ENCODE measurements around the gene ANKRD2. TPM values are rescaled to one million over a fixed set of nuclear protein-coding genes. Genes with fewer than 3 reads are reported as not detected.
"Not testable (repeated sequence)": the region's sequence is repeated elsewhere in the genome, so short reads cannot be mapped to it uniquely, and the experiment has no call there.

The ANKRD2 gene
- total RNA-seq, 1 experiment from 2014 or later = 0.15 TPM

- DNase-seq (ENCODE audit: low spot score) = no peak
Measured at GRCh38 chr10:97546456-97547270, 25.9 kb upstream of the ANKRD2 start.

GRCh38 chr10:97547271-97547600 lies 25.3 kb upstream of the ANKRD2 start:
- DNase-seq (ENCODE audit: low spot score) = no peak

GRCh38 chr10:97547962-97548361 lies 24.6 kb upstream of the ANKRD2 start:
- no peak for DNase-seq (ENCODE audit: low spot score)

GRCh38 chr10:97548828-97549455 lies 23.6 kb upstream of the ANKRD2 start:
- DNase-seq (ENCODE audit: low spot score) = no peak

GRCh38 chr10:97549587-97550322 lies 22.8 kb upstream of the ANKRD2 start:
- DNase-seq (ENCODE audit: low spot score) = no peak

- no peak for DNase-seq (ENCODE audit: low spot score)
Measured at GRCh38 chr10:97550336-97551149, 22.0 kb upstream of the ANKRD2 start.

- no peak for DNase-seq (ENCODE audit: low spot score)
Measured at GRCh38 chr10:97551271-97551670, 21.3 kb upstream of the ANKRD2 start.

GRCh38 chr10:97553575-97554031 lies 19.0 kb upstream of the ANKRD2 start:
- DNase-seq (ENCODE audit: low spot score) = peak; percentile 39

- DNase-seq (ENCODE audit: low spot score) = not testable (repeated sequence)
Measured at GRCh38 chr10:97554336-97554735, 18.2 kb upstream of the ANKRD2 start.

GRCh38 chr10:97555541-97555940 lies 17.0 kb upstream of the ANKRD2 start:
- not testable (repeated sequence) for DNase-seq (ENCODE audit: low spot score)

GRCh38 chr10:97560731-97561381 lies 11.7 kb upstream of the ANKRD2 start:
- DNase-seq (ENCODE audit: low spot score) = not testable (repeated sequence)

- not testable (repeated sequence) for DNase-seq (ENCODE audit: low spot score)
Measured at GRCh38 chr10:97561386-97562077, 11.0 kb upstream of the ANKRD2 start.

- not testable (repeated sequence) for DNase-seq (ENCODE audit: low spot score)
Measured at GRCh38 chr10:97562329-97562728, 10.2 kb upstream of the ANKRD2 start.

GRCh38 chr10:97563337-97563736 lies 9.2 kb upstream of the ANKRD2 start:
- no peak for DNase-seq (ENCODE audit: low spot score)

- no peak for DNase-seq (ENCODE audit: low spot score)
Measured at GRCh38 chr10:97564776-97565175, 7.8 kb upstream of the ANKRD2 start.

GRCh38 chr10:97566336-97566996 lies 6.1 kb upstream of the ANKRD2 start:
- DNase-seq (ENCODE audit: low spot score) = no peak

- no peak for DNase-seq (ENCODE audit: low spot score)
Measured at GRCh38 chr10:97567891-97568290, 4.7 kb upstream of the ANKRD2 start.

GRCh38 chr10:97570146-97570788 lies 2.3 kb upstream of the ANKRD2 start:
- DNase-seq (ENCODE audit: low spot score) = no peak

- no peak for DNase-seq (ENCODE audit: low spot score)
Measured at GRCh38 chr10:97570789-97571471, 1.6 kb upstream of the ANKRD2 start.

Measured in H4 (cell line).